IPS-15b (cell line): Measurements from ENCODE around the gene ART5.
"Not testable (repeated sequence)": the region's sequence is repeated elsewhere in the genome, so short reads cannot be mapped to it uniquely, and the experiment has no call there.

Experiments used
- H3K27me3 ChIP-seq: one replicate; pipeline ENCODE4 v1.6.1; 2013; ENCODE audit warnings: low read length; ENCODE audit not compliant: control insufficient read depth, insufficient read depth
- H3K36me3 ChIP-seq: one replicate; pipeline ENCODE4 v1.6.1; 2013; ENCODE audit warnings: low read length; ENCODE audit not compliant: control insufficient read depth, insufficient read depth
- H3K4me1 ChIP-seq: one replicate; pipeline ENCODE4 v1.6.1; 2013; ENCODE audit warnings: mild to moderate bottlenecking, low read length; ENCODE audit not compliant: control insufficient read depth, insufficient read depth
- H3K4me3 ChIP-seq: one replicate; pipeline ENCODE4 v1.5.1; 2013; ENCODE audit warnings: low read depth, low read length
- H3K9ac ChIP-seq: one replicate; pipeline ENCODE4 v1.6.1; 2013; ENCODE audit warnings: low read depth, mild to moderate bottlenecking, low read length
- H3K9me3 ChIP-seq: one replicate; pipeline ENCODE4 v1.6.1; 2013; ENCODE audit warnings: mild to moderate bottlenecking, low read length; ENCODE audit not compliant: control insufficient read depth, insufficient read depth

Gene ART5

DNA sequence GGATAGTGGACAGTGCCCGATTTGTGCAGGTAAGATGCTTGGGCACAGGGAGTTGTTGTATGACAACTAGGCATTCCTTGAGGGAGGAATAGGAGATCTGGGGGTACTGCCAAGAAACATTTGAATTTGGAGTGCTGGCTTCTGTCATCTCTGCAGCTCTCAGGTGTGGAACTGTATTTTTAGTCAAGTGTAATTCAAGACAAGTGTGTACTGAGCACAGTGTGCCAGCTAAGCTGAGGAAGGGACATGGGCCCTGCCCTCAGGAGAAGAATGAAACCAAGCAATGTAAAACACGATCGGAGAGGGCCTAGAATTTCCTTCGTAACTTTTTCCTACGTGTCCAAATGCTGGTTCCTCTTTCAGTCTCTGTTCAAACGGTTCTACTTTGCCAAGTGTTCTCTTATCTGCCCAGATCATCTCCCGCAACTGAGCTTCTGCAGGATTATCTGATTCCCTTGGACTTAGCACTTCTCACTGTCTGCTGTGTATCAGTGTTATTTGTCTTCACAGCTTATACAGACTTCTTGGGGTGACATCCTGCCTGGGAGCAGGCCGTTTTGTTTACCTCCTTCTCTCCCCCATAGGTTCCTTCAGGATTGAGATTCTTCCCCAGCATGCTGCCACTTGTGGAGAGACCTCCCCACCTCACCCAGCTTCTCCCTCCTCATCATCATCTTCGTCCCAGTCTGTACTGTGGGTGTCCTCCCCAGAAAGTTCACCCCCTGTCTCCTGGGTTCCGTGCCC, 27.6 kb downstream of the ART5 start:
- no peak overlapping the region for H3K9ac ChIP-seq
- no peaks in the 10 kb centered on the region for H3K9me3 ChIP-seq

DNA sequence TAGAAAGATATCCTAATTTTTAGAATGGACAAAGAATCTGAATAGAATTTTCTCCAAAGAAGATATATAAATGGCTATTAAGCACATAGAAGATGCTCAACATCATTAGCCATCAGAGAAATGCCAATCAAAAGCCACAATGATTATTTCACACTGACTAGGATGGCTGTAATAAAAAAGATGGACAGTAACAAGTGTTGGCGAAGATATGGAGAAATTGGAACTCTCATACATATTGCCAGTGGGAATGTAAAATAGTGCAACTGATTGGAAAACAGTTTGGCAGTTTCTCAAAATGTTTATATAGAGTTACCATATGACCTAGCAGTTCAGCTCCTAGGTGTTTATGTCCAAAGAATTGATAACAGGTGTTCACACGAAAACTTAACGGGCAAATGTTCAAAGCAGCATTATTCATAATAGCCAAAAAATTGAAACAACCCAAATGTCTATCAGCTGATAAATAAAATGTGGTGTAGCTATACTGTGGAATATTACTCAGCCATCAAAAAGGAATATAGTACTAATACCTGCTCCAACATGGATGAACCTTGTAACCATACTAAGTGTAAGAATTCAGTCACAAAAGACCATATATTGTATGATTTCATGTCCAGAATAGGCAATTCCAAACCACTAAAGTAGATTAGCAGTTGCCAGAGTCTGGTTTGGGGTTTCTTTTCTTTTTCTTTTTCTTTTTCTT, 29.7 kb downstream of the ART5 start:
- no peaks in the 10 kb centered on the region for H3K4me1 ChIP-seq
- H3K36me3 ChIP-seq, result no peaks in the 10 kb centered on the region
- no peaks in the 10 kb centered on the region for H3K27me3 ChIP-seq
- H3K9ac ChIP-seq, result no peak overlapping the region
- H3K4me3 ChIP-seq, result no peak overlapping the region
- H3K9me3 ChIP-seq, result no peaks in the 10 kb centered on the region

More for the DNA sequence above, 27.6 kb downstream of the ART5 start:
- H3K4me3 ChIP-seq, result no peak overlapping the region
- no peaks in the 10 kb centered on the region for H3K27me3 ChIP-seq
- no peaks in the 10 kb centered on the region for H3K4me1 ChIP-seq
- no peaks in the 10 kb centered on the region for H3K36me3 ChIP-seq

DNA sequence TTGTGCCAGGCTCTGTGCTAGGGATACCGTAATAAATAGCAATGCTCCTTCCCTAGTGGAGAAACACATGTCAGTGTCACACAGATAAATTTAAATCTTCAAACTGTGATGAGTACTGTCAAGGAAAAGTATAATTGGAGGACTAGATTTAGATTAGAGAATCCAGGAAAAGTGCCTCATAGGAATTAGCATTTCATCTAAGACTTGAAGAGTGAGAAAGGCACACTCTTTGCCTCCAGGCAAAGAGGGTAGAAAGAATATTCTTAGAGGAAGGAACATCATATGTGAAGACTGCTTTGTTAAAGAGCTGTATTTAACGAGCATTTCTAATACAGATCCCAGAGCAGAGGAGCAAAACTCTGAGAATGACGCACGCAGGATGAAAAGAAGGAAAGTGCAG, 30.9 kb downstream of the ART5 start:
- Histone ChIP-seq H3K36me3 (no peaks in the 10 kb centered on the region), H3K4me3 (no peak overlapping the region), H3K27me3 (no peaks in the 10 kb centered on the region), H3K9ac (no peak overlapping the region), H3K4me1 (no peaks in the 10 kb centered on the region), H3K9me3 (no peaks in the 10 kb centered on the region)

DNA sequence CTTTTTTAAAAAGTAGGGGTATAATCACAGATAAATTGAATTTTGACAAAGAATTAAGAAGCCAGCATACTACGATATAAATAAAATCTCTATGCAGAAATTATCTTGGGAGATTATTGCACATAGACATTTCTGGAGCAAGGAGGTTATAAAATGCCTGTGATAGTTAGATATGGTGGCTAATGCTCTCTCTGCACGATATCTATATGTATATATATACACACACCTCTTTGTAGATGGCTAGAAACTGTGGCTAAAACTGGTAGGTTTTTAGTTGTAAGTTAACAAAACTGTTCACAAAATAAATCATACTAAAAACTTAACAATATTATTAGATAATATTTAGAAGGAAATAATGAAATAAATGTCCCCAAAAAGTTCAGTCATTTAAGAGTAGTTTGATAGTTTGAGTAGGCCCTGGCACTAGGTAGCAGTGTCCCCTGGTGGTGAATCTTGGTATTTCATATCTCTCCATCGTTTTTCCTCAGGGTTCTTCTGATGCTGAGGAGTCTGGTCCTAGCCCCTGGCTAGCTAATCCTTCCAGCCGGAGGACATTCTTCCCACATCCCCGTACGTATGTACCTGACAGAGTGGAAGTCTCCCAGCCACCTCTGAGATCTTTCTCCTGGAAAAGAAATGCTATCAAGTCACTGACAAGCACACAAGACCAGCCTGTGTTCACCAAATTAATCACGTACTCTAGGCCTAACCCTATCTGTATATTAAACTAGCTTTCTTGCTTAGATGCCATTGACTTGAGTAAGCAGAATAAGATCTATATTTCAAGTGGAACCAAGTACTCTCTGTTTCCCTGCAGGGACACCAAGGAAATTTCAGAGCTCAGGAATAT, 32.2 kb downstream of the ART5 start:
- Histone ChIP-seq H3K4me3 (no peak overlapping the region), H3K27me3 (no peaks in the 10 kb centered on the region)

DNA sequence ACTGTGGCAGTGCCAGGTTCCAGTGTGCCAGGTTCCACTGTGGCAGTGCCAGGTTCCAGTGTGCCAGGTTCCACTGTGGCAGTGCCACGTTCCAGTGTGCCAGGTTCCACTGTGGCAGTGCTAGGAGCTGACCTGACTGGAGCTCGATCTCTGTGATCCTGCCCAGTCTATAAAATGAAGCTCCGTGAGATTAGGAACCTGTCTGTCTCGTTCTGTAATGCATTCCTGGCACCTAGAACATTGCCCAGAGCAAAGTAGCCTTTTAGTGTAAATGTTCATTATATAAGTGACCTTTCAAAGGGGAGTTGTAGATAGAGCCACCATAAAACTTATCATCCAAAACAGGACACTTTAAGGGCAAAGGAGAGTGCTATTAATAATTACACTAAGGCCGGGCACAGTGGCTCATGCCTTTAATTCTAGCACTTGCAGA, 36.0 kb downstream of the ART5 start:
- H3K4me1 ChIP-seq, result no peaks in the 10 kb centered on the region
- no peak overlapping the region for H3K4me3 ChIP-seq
- H3K36me3 ChIP-seq, result no peaks in the 10 kb centered on the region
- H3K9ac ChIP-seq, result no peak overlapping the region
- H3K27me3 ChIP-seq, result no peaks in the 10 kb centered on the region
- no peaks in the 10 kb centered on the region for H3K9me3 ChIP-seq

More for the DNA sequence above, 32.2 kb downstream of the ART5 start:
- H3K36me3 ChIP-seq, result no peaks in the 10 kb centered on the region
- no peaks in the 10 kb centered on the region for H3K4me1 ChIP-seq
- no peaks in the 10 kb centered on the region for H3K9me3 ChIP-seq
- no peak overlapping the region for H3K9ac ChIP-seq

DNA sequence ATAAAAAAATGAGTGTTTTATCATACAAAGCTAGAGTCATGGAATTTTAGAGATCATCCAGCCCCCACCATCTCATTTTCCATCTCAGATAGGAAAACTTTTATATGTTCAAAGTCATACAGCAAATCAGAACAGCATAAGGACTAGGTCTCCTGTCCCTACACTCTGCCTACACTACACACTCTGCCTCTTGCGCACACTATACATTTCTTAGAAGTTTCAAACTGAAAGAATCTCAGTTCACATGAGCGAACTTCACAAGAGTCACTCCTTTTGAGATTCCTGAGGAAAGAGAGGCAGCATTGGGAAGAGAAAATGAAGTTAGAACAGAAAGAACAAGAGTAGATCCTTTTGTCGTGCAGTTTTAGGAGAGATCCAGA, 36.5 kb downstream of the ART5 start:
- no peaks in the 10 kb centered on the region for H3K27me3 ChIP-seq
- H3K4me3 ChIP-seq, result no peak overlapping the region
- no peaks in the 10 kb centered on the region for H3K4me1 ChIP-seq
- H3K9me3 ChIP-seq, result no peaks in the 10 kb centered on the region
- H3K9ac ChIP-seq, result no peak overlapping the region
- no peaks in the 10 kb centered on the region for H3K36me3 ChIP-seq

DNA sequence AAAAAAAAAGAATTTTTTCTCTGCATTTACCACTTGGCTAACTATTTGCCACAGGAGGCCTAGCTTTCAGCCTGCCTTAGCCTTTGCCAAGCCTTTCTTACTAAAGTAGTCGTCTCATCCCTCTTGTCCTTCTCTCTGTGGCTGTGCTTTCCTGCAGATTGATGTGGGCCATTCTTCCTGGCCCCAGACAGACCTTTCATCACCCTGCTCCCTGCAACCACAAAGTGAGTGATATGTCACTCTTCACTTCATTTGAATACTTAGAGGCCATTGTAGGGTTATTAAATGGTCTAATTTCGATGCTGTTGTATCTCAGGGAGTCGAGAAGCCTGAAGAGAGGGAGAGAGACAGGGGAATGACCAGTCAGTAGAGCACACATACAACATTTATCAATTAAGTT, 37.6 kb downstream of the ART5 start:
- Histone ChIP-seq H3K4me3 (no peak overlapping the region), H3K9ac (no peak overlapping the region), H3K36me3 (no peaks in the 10 kb centered on the region)

DNA sequence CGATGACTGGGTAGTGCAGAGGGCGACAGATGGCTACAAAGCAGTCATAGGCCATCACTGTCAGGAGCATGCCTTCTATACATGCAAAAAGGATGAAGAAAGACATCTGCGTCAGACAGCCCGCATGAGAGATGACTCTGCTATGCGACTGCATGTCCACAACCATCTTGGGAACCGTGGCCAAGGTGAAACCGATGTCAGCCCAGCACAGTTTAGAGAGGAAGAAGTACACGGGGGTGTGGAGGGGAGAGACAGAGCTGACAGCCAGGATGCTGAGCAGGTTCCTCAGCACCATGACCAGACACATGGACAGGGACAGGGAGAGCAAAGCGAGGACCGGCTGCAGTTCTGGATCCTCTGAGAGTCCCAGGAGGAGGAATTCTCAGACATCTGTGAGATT, 41.6 kb downstream of the ART5 start:
- not testable (repeated sequence) for H3K9ac ChIP-seq

More for the DNA sequence above, 37.6 kb downstream of the ART5 start:
- Histone ChIP-seq H3K9me3 (no peaks in the 10 kb centered on the region), H3K4me1 (no peaks in the 10 kb centered on the region), H3K27me3 (no peaks in the 10 kb centered on the region)

DNA sequence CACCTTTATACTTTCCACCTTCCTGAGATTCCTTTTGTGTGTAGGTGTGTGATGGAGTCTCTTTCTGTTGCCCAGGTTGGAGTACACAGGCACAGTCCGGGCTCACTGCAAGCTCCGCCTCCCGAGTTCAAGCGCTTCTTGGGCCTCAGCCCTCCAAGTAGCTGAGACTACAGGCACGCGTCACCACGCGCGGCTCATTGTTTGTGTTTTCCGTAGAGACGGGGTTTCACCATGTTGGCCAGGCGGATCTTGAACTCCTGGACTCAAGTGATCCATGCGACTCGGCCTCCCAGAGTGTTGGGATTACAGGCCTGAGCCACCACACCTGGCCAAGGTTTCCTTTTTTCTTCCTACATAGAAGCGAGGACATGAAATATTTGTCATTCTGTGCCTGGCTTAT, 44.0 kb downstream of the ART5 start:
- not testable (repeated sequence) for H3K27me3 ChIP-seq, H3K4me3 ChIP-seq, H3K36me3 ChIP-seq, H3K4me1 ChIP-seq, H3K9me3 ChIP-seq, H3K9ac ChIP-seq

More for the DNA sequence above, 41.6 kb downstream of the ART5 start:
- not testable (repeated sequence) for H3K4me1 ChIP-seq, H3K9me3 ChIP-seq, H3K36me3 ChIP-seq, H3K27me3 ChIP-seq, H3K4me3 ChIP-seq

DNA sequence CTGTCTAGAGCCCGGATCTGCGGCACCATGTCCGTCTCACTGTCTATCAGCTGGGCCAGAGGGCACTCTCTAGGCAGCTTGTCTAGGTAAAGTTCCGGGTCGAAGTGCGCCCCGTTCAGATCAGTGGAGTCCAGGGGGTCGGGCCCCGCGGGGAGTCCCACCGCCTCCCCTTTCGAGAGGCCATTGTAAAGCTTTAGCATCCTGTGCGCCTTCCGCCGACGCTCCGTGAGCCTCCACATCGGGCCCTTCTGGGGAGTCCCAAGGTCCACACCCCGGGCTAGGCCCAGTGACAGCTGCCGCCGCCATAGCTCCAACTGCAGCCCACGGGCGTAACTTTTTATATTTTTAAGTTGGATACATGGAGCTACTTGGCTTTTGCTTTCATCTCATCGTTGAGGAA, 50.5 kb downstream of the ART5 start:
- H3K27me3 ChIP-seq, result not testable (repeated sequence)

DNA sequence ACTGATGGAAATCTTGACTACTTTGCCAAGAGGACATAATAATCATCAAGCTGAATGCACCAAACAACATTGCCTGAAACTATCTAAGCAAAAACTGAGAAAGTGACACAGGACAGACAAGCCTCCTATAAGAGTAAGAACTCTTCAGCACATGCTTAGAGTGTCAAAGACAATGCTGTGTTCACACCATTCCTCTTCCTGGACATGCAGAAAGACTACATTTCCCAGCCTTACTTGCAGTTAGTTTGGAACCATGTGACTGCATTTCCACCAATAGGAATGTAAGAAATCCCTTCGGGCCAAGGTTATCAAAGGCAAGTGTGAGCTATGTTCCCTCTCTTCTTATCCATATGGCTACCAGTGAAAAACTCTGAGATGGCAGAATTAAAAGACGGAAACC, 51.6 kb downstream of the ART5 start:
- H3K9me3 ChIP-seq, H3K4me3 ChIP-seq, H3K4me1 ChIP-seq, H3K27me3 ChIP-seq, H3K36me3 ChIP-seq, H3K9ac ChIP-seq: not testable (repeated sequence)

More for the DNA sequence above, 50.5 kb downstream of the ART5 start:
- not testable (repeated sequence) for H3K9ac ChIP-seq, H3K36me3 ChIP-seq, H3K4me1 ChIP-seq, H3K4me3 ChIP-seq, H3K9me3 ChIP-seq
